Neural progenitor cell (in vitro differentiated cells): ENCODE data around the gene PHACTR1. TPM values are rescaled to one million over a fixed set of nuclear protein-coding genes. Genes with fewer than 3 reads are reported as not detected.

Experiments used
- DNase-seq: peaks from one replicate; pipeline ENCODE4 v3.0.0-alpha.2; 2016; ENCODE audit warnings: low spot score
- H2AFZ ChIP-seq: fragments of 200-600 bp; sonication (generic); replicated peaks from 2 replicates; pipeline ENCODE4 v1.6.1; 2016; ENCODE audit warnings: antibody characterized with exemption
- H3F3A ChIP-seq: fragments of 200-600 bp; sonication (generic); 2 replicates; pipeline ENCODE4 v1.6.1; 2016; ENCODE audit warnings: antibody characterized with exemption, low read depth
- H3K27ac ChIP-seq: fragments of 200-600 bp; sonication (generic); 2 replicates; pipeline ENCODE4 v1.5.1; 2016; ENCODE audit warnings: mild to moderate bottlenecking
- H3K27me3 ChIP-seq: fragments of 200-600 bp; sonication (generic); 2 replicates; pipeline ENCODE4 v1.6.1; 2016; ENCODE audit warnings: mild to moderate bottlenecking, moderate library complexity
- H3K36me3 ChIP-seq: fragments of 200-600 bp; sonication (generic); 2 replicates; pipeline ENCODE4 v1.5.1; 2016
- H3K4me1 ChIP-seq: fragments of 200-600 bp; sonication (generic); 2 replicates; pipeline ENCODE4 v1.6.1; 2016; ENCODE audit warnings: mixed run types
- H3K4me2 ChIP-seq: fragments of 200-600 bp; sonication (generic); 2 replicates; pipeline ENCODE4 v1.6.1; 2016
- H3K4me3 ChIP-seq: fragments of 200-600 bp; sonication (generic); 2 replicates; pipeline ENCODE4 v1.5.1; 2016
- H3K79me2 ChIP-seq: fragments of 200-600 bp; sonication (generic); 2 replicates; pipeline ENCODE4 v1.6.1; 2016; ENCODE audit warnings: low read depth
- H3K9ac ChIP-seq: fragments of 200-600 bp; sonication (generic); 2 replicates; pipeline ENCODE4 v1.6.1; 2016
- H3K9me3 ChIP-seq: fragments of 200-600 bp; sonication (generic); 2 replicates; pipeline ENCODE4 v1.5.1; 2016; ENCODE audit warnings: low read depth
- H4K20me1 ChIP-seq: fragments of 200-600 bp; sonication (generic); 2 replicates; pipeline ENCODE4 v1.6.1; 2016; ENCODE audit warnings: low read depth
- H3K27ac Mint-ChIP-seq: 3 replicates; pipeline ENCODE4 v1.8.0; 2021; ENCODE audit warnings: mixed read lengths
- H3K27me3 Mint-ChIP-seq: 2 replicates; pipeline ENCODE4 v1.8.0; 2022; ENCODE audit warnings: low read depth, mild to moderate bottlenecking, inconsistent platforms, moderate library complexity, mixed read lengths; ENCODE audit not compliant: insufficient read depth
- H3K36me3 Mint-ChIP-seq: 3 replicates; pipeline ENCODE4 v1.8.0; 2021; ENCODE audit warnings: mixed read lengths
- H3K4me1 Mint-ChIP-seq: 3 replicates; pipeline ENCODE4 v1.8.0; 2021; ENCODE audit warnings: mixed read lengths
- H3K4me3 Mint-ChIP-seq: 3 replicates; pipeline ENCODE4 v1.8.0; 2021; ENCODE audit warnings: mild to moderate bottlenecking, moderate library complexity, mixed read lengths
- H3K9me3 Mint-ChIP-seq: 3 replicates; pipeline ENCODE4 v1.8.0; 2020; ENCODE audit warnings: mixed read lengths
- CTCF ChIP-seq: fragments of 200-600 bp; sonication (generic); IDR thresholded peaks from 2 replicates; pipeline ENCODE4 v1.5.1; 2017; ENCODE audit warnings: antibody characterized with exemption, mild to moderate bottlenecking
- EZH2 ChIP-seq: fragments of 200-600 bp; sonication (generic); IDR thresholded peaks from 2 replicates; pipeline ENCODE4 v1.6.1; 2017; ENCODE audit warnings: antibody characterized with exemption, mild to moderate bottlenecking, moderate library complexity
- EZH2phosphoT487 ChIP-seq: fragments of 200-600 bp; sonication (generic); IDR thresholded peaks from 2 replicates; pipeline ENCODE4 v1.6.1; 2017; ENCODE audit warnings: antibody characterized with exemption
- total RNA-seq: library from RNA; depleted of rRNA; stranded (reverse); fragments of >200 nt; gene quantifications from 2 replicates; pipeline ENCODE4 v1.2.3, GENCODE V29; 2015; ENCODE audit warnings: low replicate concordance

The PHACTR1 gene
- total RNA-seq, 1 donor from 2014 or later: 2.4 TPM

DNA sequence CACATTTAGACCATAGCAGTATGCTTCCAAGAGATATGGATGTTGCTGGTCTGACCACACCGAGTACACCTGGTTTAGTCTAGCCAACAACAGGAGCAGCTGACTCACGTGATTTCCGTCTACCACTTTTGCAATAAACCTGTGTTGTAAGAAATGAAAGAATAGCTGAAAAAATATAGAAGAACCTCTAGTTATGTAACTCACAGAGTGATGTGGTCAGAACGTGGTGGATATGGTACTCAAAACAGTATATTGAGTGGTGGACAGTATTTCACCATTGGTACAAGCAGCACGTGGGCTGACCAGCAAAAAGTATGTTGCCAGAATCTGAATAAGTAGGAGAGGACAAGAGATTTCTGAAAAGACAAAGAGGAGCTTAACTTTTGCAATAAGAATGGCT, 384.8 kb downstream of the PHACTR1 start:
- no peaks in the 10 kb centered on the region for H3K36me3 ChIP-seq
- H3K4me3 ChIP-seq: no peak overlapping the region
- H3K9me3 ChIP-seq: no peaks in the 10 kb centered on the region
- no peaks in the 10 kb centered on the region for H4K20me1 ChIP-seq
- peaks cover 24% of the 10 kb centered on the region for H3K4me1 ChIP-seq
- TF ChIP-seq CTCF (no peak), EZH2phosphoT487 (no peak), EZH2 (no peak)
- H3K27me3 ChIP-seq: no peaks in the 10 kb centered on the region
- H3K9ac ChIP-seq: no peak overlapping the region
- H3K36me3 Mint-ChIP-seq: no peaks in the 10 kb centered on the region
- peaks cover 16% of the 10 kb centered on the region for H3K4me1 Mint-ChIP-seq
- no peaks in the 10 kb centered on the region for H3F3A ChIP-seq
- peak overlapping the region; percentile 40 for H3K4me2 ChIP-seq
- no peaks in the 10 kb centered on the region for H3K79me2 ChIP-seq
- H3K27ac ChIP-seq: no peak overlapping the region
- no peak overlapping the region for H3K27ac Mint-ChIP-seq
- no peaks in the 10 kb centered on the region for H3K9me3 Mint-ChIP-seq
- peaks cover 2% of the 10 kb centered on the region for H3K27me3 Mint-ChIP-seq
- DNase-seq: no peak
- no peak overlapping the region for H3K4me3 Mint-ChIP-seq
- H2AFZ ChIP-seq: no peak overlapping the region

GRCh38 chr6:13101985-13102384, 385.4 kb downstream of the PHACTR1 start:
- H4K20me1 ChIP-seq: no peaks in the 10 kb centered on the region
- peak overlapping the region; percentile 40 for H3K4me2 ChIP-seq
- no peak for TF ChIP-seq EZH2
- no peak for TF ChIP-seq CTCF
- TF ChIP-seq EZH2phosphoT487: no peak
- Mint-ChIP-seq H3K27ac (no peak overlapping the region), H3K4me1 (peaks cover 12% of the 10 kb centered on the region), H3K27me3 (peaks cover 2% of the 10 kb centered on the region), H3K9me3 (no peaks in the 10 kb centered on the region), H3K4me3 (no peak overlapping the region), H3K36me3 (no peaks in the 10 kb centered on the region)
- no peaks in the 10 kb centered on the region for H3K9me3 ChIP-seq
- no peak overlapping the region for H2AFZ ChIP-seq
- H3K27ac ChIP-seq: no peak overlapping the region
- peaks cover 20% of the 10 kb centered on the region for H3K4me1 ChIP-seq
- H3K9ac ChIP-seq: no peak overlapping the region
- DNase-seq: no peak
- no peaks in the 10 kb centered on the region for H3F3A ChIP-seq
- no peaks in the 10 kb centered on the region for H3K79me2 ChIP-seq
- no peak overlapping the region for H3K4me3 ChIP-seq
- H3K36me3 ChIP-seq: no peaks in the 10 kb centered on the region
- H3K27me3 ChIP-seq: no peaks in the 10 kb centered on the region

DNA sequence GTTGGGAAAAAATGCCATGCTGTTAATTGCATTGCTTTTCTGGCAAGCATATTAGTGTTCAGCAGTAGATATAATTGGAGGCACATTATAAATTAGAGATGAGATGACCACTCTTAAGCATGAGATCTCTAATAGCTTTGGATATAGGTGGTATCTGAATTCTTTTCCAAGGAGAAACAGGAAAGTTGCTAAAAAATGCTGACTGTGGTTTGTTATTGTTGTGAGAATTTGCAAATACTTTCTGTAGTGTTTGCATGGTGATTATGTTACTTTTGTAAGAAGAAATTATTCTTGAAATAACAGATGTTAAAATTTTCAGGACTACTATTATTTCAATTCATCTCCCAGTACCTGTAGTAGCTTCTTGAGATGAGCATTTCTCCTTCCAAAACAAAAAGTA, 386.6 kb downstream of the PHACTR1 start:
- Histone ChIP-seq H3K9ac (no peak overlapping the region), H3K27ac (no peak overlapping the region), H4K20me1 (no peaks in the 10 kb centered on the region), H3K4me1 (peaks cover 20% of the 10 kb centered on the region), H3F3A (no peaks in the 10 kb centered on the region), H3K4me2 (no peak overlapping the region), H3K4me3 (no peak overlapping the region), H3K9me3 (no peaks in the 10 kb centered on the region), H2AFZ (no peak overlapping the region), H3K79me2 (no peaks in the 10 kb centered on the region), H3K36me3 (no peaks in the 10 kb centered on the region), H3K27me3 (no peaks in the 10 kb centered on the region)
- H3K9me3 Mint-ChIP-seq: no peaks in the 10 kb centered on the region
- no peaks in the 10 kb centered on the region for H3K36me3 Mint-ChIP-seq
- no peak for DNase-seq
- TF ChIP-seq EZH2phosphoT487 (no peak), EZH2 (no peak), CTCF (no peak)
- H3K27me3 Mint-ChIP-seq: no peaks in the 10 kb centered on the region
- no peak overlapping the region for H3K27ac Mint-ChIP-seq
- H3K4me3 Mint-ChIP-seq: no peak overlapping the region
- H3K4me1 Mint-ChIP-seq: peaks cover 12% of the 10 kb centered on the region
